Stimulated activated CD4-positive, alpha-beta T cell treated with anti-CD3 and anti-CD28 coated beads, TNF-alpha, amount 100 ng/mL, for 48 hours (primary cell): Measurements from ENCODE around the gene ZBTB17.

ENCODE experiments used
- DNase-seq, 3 donors: peaks; one replicate each; pipeline ENCODE4 v3.0.0-alpha.2; 2020; ENCODE audit warnings: low read depth in 3 of 3

The ZBTB17 gene

GRCh38 chr1:15947382-15948090 is 28.4 kb downstream of the ZBTB17 start:
- no peak for DNase-seq

DNA sequence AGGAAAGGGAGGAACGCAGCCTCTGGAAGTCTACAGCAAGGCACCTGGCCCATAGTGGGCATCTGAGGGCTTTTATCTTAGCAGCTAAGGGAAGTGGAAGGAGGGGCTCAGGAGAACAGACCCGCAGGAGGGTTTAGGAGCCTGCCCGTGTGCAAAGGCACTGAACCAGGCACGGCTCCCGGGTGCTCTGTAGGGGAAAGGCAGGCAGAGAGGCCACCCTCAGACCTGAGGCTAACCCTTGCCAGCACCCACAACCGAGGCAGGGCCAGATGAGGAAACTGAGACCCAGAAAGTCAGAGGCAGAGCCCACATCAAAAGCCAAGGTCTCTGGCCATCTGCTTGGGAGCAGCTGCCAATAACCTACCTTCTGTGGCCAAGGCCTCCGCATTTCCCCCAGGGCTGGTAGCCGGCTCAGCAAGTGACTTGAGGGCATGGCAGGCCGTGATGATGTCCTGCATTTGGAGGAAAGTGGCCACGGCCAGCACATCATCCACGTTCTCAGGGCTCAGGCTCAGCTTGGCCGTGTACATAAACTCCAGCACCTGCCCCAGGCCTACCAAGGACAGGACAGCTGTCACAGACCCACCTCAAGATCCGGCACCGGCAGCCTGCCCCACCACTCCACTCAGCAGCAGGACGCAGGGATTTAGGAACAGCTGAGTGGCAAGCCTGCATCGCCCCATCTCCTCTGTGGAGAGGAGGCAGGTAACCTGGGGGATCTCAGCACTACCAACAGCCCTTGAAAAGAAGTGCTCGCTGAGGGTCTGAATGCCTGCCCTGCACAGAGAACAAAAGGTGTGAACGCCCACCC is 29.1 kb downstream of the ZBTB17 start:
- DNase-seq: no peak

GRCh38 chr1:15945832-15946448 is 30.0 kb downstream of the ZBTB17 start:
- no peak for DNase-seq

DNA sequence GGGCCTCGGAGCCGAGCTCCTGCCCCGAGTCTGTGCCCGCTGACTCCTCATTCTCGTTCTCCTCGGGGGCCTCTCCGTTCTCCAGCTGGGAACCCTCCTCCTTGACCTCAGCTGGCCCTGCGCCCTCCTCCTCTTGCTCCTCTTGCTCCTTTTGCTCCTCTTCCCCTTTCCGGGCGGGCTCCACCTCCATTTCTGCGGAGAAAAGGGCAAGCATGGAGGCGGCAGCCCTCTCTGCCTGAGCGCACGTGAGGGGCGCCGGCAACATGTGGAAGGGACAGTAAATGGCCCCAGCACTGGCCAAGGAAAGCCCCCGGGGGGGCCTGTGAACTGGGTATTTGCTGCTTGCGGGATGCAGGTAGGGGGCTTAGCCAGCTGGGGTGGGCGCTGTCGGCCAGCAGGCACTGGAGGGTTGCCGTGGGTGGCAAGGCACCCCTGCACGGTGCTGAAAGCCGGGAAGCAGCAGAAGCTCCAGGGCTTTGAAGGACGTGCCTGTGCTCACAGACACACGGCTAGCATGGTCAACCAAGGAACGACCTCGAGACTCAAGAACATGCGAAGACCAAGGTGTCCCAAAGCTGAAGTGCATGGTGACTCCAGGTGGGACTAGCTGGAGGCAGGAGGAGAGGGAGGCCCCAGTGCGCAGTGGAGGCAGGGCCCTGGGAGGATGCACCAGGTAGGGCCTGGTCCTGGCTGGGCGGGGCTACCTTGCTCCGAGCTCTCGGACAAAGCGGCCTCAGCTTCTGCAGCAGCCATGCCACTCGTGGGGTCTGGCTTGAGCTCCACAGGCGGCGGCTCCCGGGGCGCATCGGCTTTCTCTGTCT is 30.7 kb downstream of the ZBTB17 start:
- DNase-seq: no peak

DNA sequence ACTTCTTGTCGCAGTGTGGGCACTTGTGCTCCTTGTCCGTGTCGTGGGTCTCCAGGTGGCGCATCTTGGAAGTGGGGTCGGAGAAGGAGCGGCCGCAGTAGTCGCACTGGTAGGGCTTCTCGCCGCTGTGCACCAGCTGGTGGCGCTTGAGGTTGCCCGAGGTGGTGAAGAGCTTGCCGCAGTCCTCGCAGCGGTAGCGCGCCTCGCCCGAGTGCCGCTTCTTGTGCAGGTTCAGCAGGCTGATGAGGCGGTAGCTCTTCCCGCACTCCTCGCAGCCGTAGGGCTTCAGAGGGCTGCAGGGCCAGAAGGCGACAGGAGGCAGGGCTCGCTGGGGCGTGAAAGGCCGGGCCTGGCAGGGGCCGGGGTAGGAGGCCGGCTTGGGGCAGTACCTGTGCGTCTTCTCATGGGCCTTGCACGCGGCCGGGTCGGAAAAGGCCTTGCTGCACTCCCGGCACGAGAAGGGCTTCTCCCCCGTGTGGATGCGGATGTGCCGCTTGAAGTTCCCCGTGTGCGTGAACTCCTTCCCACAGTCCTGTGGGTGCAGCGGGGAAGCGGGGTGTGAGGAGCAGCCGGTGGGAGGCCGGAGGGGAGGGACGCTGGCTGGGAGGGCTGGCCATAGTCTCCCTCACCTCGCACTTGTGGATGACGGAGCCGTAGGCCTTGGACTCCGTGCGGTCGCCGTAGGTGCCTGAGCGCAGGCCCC is 31.4 kb downstream of the ZBTB17 start:
- DNase-seq: no peak

DNA sequence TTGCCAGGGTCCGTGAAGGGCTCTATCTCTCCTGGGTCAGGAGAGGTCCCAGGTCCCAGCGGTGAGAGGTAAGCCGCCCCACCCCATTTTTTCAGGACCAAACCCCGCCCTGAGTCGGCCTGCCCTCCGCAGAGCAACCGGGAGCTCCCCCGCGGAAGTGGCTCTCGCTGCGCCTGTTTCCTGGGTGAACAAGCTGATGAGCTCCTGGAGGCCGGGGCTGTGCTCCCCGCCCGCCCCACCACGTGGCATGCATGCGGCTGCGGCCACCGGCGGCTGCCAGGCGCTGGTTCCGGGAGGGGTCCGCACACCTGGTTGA is 32.0 kb downstream of the ZBTB17 start:
- DNase-seq: no peak

DNA sequence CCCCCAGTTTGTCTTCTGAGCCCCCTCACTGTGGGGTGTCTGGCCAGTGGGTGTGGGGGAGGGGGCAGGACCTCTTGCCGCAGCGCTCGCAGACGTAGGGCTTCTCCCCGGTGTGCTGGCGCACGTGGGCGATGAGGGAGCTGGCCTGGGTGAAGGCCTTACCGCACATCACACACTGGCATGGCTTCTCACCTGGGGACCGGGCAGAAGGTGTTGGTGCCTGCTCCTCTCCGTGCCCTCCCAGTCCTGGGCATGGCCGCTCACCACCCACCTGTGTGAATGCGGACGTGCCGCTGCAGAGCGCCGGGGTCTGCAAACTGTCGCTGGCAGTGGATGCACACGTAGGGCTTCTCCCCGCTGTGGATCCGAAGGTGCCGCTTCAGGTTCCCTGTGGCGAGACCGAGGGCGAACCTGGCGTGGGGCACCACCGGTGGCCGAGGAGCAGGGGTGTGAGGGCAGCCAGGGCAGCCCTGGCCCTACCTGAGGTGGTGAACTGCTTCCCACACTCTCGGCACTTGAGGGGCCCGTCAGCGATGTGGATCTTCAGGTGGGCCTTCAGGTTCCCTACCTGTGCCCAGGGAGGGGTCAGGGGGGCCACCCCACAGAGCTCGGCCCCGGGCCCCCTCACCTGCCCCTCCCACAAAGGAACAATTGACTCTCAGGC is 32.4 kb downstream of the ZBTB17 start:
- DNase-seq: no peak

GRCh38 chr1:15942661-15943327 is 33.1 kb downstream of the ZBTB17 start:
- DNase-seq: no peak

GRCh38 chr1:15941899-15942660 is 33.8 kb downstream of the ZBTB17 start:
- DNase-seq: no peak

- no peak for DNase-seq
Observed at GRCh38 chr1:15941044-15941840, 34.7 kb downstream of the ZBTB17 start.

GRCh38 chr1:15940110-15941043 is 35.5 kb downstream of the ZBTB17 start:
- no peak for DNase-seq

DNA sequence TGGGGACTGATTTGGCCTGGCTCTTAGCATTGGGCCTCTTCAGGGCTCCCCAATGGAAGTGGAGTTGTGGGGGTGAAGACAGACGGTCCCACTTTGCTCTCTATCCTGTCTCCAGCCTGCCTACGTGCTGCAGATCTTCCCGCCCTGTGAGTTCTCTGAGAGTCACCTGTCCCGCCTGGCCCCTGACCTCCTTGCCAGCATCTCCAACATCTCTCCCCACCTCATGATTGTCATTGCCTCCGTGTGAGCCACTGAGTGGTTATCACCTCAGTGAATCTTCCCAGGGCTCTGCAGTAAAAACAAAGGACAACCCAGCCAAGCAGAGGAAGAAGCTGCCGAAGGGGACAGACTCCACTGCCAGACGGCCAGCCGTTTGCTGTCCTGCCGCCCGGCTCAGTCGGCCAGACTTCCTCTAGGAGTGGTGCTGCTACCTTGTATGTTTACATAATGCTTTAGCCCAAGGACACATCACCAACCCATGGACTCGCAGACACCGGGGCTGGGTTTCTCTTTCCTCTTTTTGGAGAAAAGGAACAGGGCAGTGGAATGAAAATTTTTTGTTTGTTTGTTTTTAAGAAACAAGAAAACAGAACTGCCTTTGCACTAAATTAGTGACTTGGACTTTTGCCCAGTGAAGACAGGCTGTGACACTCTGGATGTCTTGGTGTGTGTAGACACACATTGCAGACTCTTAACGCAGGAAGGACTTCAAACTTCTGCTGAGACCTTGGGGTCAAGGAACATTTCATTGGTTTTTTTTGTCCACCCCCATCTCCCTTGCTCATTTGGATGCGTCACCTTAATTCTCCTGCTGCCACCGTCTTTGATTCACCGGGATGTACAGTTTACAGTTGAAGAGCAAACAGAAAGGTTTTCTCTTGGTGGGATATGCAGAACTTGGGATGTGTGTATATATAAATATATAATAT is 36.5 kb downstream of the ZBTB17 start:
- no peak for DNase-seq

DNA sequence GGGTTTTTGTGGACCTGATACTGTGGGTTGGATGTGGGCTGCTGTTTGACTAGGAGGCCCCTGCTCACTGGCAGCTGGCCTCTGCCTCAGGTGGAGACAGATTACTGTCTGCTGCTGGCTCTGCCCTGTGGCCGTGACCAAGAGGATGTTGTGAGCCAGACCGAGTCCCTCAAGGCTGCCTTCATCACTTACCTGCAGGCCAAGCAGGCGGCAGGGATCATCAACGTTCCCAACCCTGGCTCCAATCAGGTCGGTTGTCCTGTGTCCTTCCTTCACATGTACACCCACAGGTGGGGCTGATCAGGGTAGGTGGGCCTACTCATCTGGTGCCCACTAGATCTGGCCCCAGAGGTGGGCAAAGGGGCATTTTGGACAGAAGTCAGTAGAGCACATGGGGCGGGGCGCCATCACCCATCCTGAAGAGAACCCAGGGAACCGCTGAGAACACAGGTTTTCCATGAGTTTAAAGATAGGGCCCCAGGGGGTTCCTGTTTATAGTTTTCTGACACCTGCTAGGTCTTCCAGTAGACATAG is 37.2 kb downstream of the ZBTB17 start:
- no peak for DNase-seq

DNA sequence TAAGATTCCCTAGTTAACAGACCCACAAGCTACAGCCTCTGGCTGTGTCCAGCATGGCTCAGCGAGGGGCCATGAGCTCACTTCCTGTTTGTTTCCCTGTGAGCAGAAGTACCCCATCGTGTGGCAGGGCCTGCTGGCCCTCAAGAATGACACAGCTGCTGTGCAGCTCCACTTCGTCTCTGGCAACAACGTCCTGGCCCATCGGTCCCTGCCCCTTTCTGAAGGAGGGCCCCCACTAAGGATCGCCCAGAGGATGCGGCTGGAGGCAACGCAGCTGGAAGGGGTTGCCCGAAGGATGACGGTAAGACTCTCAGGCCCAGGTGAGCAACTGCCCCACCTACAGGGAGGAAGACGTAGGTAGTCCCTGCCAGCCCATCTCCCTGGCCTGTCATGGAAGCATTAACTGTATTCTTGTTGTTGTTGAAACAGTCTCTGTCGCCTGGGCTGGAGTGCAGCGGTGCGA is 38.2 kb downstream of the ZBTB17 start:
- no peak for DNase-seq

DNA sequence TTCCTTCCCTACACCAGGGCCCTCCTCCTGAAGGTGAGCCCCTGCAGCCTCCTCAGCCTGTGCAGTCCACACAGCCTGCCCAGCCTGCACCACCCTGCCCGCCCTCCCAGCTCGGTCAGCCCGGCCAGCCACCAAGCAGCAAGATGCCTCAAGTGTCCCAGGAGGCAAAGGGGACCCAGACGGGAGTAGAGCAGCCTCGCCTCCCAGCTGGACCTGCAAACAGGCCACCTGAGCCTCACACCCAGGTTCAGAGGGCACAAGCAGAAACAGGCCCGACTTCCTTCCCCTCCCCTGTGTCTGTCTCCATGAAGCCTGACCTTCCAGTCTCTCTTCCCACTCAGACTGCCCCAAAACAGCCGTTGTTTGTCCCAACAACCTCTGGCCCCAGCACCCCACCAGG is 38.8 kb downstream of the ZBTB17 start:
- no peak for DNase-seq

DNA sequence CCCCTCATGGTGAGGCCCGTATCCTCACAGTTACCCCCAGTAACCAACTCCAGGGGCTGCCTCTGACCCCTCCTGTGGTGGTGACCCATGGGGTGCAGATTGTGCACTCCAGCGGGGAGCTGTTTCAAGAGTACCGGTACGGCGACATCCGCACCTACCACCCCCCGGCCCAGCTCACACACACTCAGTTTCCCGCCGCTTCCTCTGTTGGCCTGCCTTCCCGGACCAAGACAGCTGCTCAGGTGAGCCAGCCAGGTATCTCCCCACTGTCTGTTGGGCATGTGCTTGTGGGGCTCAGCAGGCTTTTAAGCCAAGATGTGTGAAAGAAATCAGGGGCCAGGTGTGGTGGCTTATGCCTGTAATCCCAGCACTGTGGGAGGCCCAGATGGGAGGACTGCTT is 39.9 kb downstream of the ZBTB17 start:
- DNase-seq: no peak
